GM19025 (cell line): Measurements from ENCODE around the gene GBA2.
A peak's percentile ranks its signal among the peaks of the same experiment; 100 is the strongest.

Experiments used
- ATAC-seq: cut with Tn5 transposase; IDR thresholded peaks from one replicate; pipeline ENCODE4 v1.9.1; 2021; ENCODE audit warnings: mild to moderate bottlenecking, low read depth, moderate library complexity; ENCODE audit not compliant: unreplicated experiment

Gene GBA2

GRCh38 chr9:35767458-35767857 is 18.4 kb upstream of the GBA2 start:
- ATAC-seq, result no peak

GRCh38 chr9:35766997-35767396 is 18.0 kb upstream of the GBA2 start:
- no peak for ATAC-seq

- ATAC-seq, result no peak
Observed at GRCh38 chr9:35763803-35764202, 14.8 kb upstream of the GBA2 start.

- ATAC-seq, result no peak
Observed at GRCh38 chr9:35763181-35763580, 14.2 kb upstream of the GBA2 start.

GRCh38 chr9:35760651-35761050 is 11.6 kb upstream of the GBA2 start:
- ATAC-seq, result no peak

- no peak for ATAC-seq
Observed at GRCh38 chr9:35759795-35760194, 10.8 kb upstream of the GBA2 start.

GRCh38 chr9:35758475-35759050 is 9.5 kb upstream of the GBA2 start:
- no peak for ATAC-seq

GRCh38 chr9:35757892-35758275 is 8.9 kb upstream of the GBA2 start:
- ATAC-seq, result no peak

- ATAC-seq, result peak; percentile 36
Observed at GRCh38 chr9:35757226-35757891, 8.3 kb upstream of the GBA2 start.

GRCh38 chr9:35756275-35757225 is 7.5 kb upstream of the GBA2 start:
- ATAC-seq, result peak; percentile 48

GRCh38 chr9:35755071-35755470 is 6.0 kb upstream of the GBA2 start:
- no peak for ATAC-seq

GRCh38 chr9:35754264-35754663 is 5.2 kb upstream of the GBA2 start, which contains the start of gene MSMP:
TSS of gene MSMP (minus strand) at chr9:35754276. CDS start at chr9:35754129, 147 bp downstream.
- no peak for ATAC-seq

- ATAC-seq, result no peak
Observed at GRCh38 chr9:35753466-35753865, 4.4 kb upstream of the GBA2 start.

- no peak for ATAC-seq
Observed at GRCh38 chr9:35750256-35750531, 1.2 kb upstream of the GBA2 start.

GRCh38 chr9:35749515-35750255 is 657 bp upstream of the GBA2 start:
- ATAC-seq, result peak; percentile 9

- ATAC-seq, result no peak
Observed at GRCh38 chr9:35748242-35748857, 678 bp downstream of the GBA2 start.

GRCh38 chr9:35746583-35746982 is 2.4 kb downstream of the GBA2 start:
- no peak for ATAC-seq

- ATAC-seq, result no peak
Observed at GRCh38 chr9:35745569-35745968, 3.5 kb downstream of the GBA2 start.

GRCh38 chr9:35743880-35744518 is 5.0 kb downstream of the GBA2 start:
- no peak for ATAC-seq

GRCh38 chr9:35743452-35743851 is 5.6 kb downstream of the GBA2 start:
- no peak for ATAC-seq
